GM18951 (cell line): Measurements from ENCODE around the gene C10orf120.

ENCODE experiments used
- POLR2A ChIP-seq: IDR thresholded peaks from 4 replicates; pipeline ENCODE4 v1.6.1; 2011; ENCODE audit warnings: mild to moderate bottlenecking; ENCODE audit not compliant: insufficient read length, insufficient read depth; ENCODE audit errors: extremely low read depth
- in situ Hi-C: fragments of 300-500 bp; cut with MboI; formaldehyde crosslinking; loops from one replicate; pipeline ENCODE4 v1.12.0; 2022; ENCODE audit warnings: low sequenced_read_pairs, mixed read lengths, inconsistent platforms; ENCODE audit not compliant: unreplicated experiment

The C10orf120 gene

GRCh38 chr10:122699796-122700455, at the start of gene C10orf120:
C10orf120 (minus strand) TSS chr10:122699846; CDS start chr10:122699790, 56 bp downstream.
- in situ Hi-C loops: no loop called here
- TF ChIP-seq POLR2A: no peak

GRCh38 chr10:122748496-122748895, 48.9 kb upstream of the C10orf120 start:
- TF ChIP-seq POLR2A: no peak
- in situ Hi-C loops: no loop called here

- TF ChIP-seq POLR2A: no peak
- in situ Hi-C loops: no loop called here
These were observed 46.8 kb upstream of the C10orf120 start for GRCh38 chr10:122746408-122746807.

GRCh38 chr10:122744257-122744656, 44.6 kb upstream of the C10orf120 start:
- in situ Hi-C loops: no loop called here

GRCh38 chr10:122740640-122741039, 41.0 kb upstream of the C10orf120 start:
- in situ Hi-C loops: no loop called here
- no peak for TF ChIP-seq POLR2A

More at GRCh38 chr10:122744257-122744656, 44.6 kb upstream of the C10orf120 start:
- TF ChIP-seq POLR2A: no peak

- in situ Hi-C loops: no loop called here
- no peak for TF ChIP-seq POLR2A
These were observed 38.4 kb upstream of the C10orf120 start for GRCh38 chr10:122738031-122738430.

- TF ChIP-seq POLR2A: no peak
- in situ Hi-C loops: no loop called here
These were observed 34.5 kb upstream of the C10orf120 start for GRCh38 chr10:122733931-122734665.

- TF ChIP-seq POLR2A: no peak
- in situ Hi-C loops: no loop called here
These were observed 33.8 kb upstream of the C10orf120 start for GRCh38 chr10:122733443-122733842.

GRCh38 chr10:122730238-122730637, 30.6 kb upstream of the C10orf120 start:
- no peak for TF ChIP-seq POLR2A
- in situ Hi-C loops: no loop called here

GRCh38 chr10:122729126-122729525, 29.5 kb upstream of the C10orf120 start:
- no peak for TF ChIP-seq POLR2A
- in situ Hi-C loops: no loop called here

- TF ChIP-seq POLR2A: no peak
- in situ Hi-C loops: no loop called here
These were observed 27.8 kb upstream of the C10orf120 start for GRCh38 chr10:122727426-122727825.

- TF ChIP-seq POLR2A: no peak
These were observed 26.1 kb upstream of the C10orf120 start for GRCh38 chr10:122725768-122726167.

GRCh38 chr10:122725006-122725405, 25.4 kb upstream of the C10orf120 start:
- in situ Hi-C loops: no loop called here
- TF ChIP-seq POLR2A: no peak

More at GRCh38 chr10:122725768-122726167, 26.1 kb upstream of the C10orf120 start:
- in situ Hi-C loops: no loop called here

- in situ Hi-C loops: no loop called here
- no peak for TF ChIP-seq POLR2A
These were observed 21.5 kb upstream of the C10orf120 start for GRCh38 chr10:122721111-122721510.

- in situ Hi-C loops: no loop called here
- no peak for TF ChIP-seq POLR2A
These were observed 16.4 kb upstream of the C10orf120 start for GRCh38 chr10:122716025-122716424.
